Stimulated activated CD4-positive, alpha-beta T cell treated with anti-CD3 and anti-CD28 coated beads, Interleukin-4, amount 100 ng/mL, for 1 hour (primary cell): Measurements from ENCODE around the gene MEGF9.
A peak's percentile ranks its signal among the peaks of the same experiment; 100 is the strongest.

Experiments used
- DNase-seq: peaks from one replicate; pipeline ENCODE4 v3.0.0-alpha.2; 2020

MEGF9 gene

DNA sequence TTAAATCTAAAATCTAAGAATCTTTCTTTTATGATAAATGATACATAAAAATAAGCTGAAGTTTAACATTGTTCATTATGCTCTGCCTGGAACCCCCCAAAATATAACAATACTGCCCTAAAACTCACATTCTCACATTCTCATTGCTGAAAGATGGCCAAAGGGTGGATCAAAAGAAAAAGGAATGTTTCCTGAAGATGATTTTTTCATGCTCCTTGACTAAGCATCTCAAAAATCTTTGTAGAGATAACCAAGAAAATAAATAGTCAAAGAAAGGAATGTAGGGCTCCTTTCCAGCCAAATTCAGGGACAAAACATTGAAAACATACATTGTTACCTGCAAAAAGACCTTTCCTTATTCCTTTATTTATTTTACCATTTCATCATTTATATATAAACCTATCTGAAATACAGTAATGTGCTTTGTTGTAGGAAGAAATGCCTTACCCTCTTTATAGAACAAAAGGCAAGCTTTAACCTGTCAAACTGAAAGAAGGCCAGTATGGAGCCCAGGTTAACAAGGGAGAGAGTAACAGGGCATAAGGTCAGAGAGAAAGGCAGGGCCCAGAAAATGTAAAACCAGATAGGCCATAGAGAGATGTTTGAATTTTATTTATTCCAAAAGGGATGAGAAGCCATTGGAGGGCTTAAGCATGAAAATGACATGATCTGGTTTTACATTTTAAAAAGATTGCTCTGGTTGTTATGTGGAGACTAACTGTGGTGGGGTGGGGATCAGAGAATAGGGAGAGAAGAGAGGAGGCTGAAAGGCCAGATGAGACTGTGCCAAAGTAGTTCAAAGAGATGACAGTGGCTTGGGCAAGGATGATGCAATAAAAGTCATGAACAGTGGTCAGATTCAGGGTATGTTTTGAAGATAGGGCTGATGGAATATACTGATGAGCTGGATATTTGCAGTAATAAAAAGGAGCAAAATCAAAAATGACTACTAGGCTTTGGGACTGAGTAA lies 97.0 kb downstream of the MEGF9 start:
- DNase-seq, result no peak

DNA sequence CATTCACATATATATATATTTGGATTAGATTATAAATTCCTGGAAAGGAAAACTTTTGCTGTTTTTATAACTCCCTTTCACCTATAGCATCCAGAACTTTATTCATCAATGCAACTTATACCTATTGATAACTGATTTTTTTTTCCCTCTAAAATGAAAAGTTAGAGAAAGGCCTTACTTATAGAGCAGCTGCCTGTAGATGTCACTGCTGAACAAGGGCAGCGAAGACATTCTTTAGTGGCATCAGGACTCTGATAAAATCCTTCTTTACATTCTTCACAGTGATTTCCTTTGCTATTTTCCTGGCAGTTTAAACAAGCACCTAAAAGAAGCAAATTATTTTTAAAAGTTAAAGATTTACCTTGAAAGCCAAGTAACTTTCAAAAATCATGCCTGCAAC lies 102.1 kb downstream of the MEGF9 start:
- no peak for DNase-seq

DNA sequence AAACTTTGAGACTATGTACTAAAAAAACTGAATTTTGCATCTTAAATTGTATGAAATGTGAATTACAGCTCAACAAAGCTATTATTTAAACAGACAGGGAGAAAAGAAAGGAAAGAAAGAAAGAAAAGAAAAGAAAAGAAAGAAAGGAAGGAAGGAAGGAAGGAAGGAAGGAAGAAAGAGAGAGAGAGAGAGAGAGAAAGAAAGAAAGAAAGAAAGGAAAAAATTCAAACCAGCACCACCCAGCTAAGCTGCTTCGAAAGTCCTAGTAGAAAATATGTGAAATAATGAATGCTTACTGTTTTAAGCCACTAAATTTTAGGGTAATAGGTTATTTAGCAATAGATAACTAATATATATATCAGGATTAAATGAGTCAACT lies 102.6 kb downstream of the MEGF9 start:
- DNase-seq, result no peak

DNA sequence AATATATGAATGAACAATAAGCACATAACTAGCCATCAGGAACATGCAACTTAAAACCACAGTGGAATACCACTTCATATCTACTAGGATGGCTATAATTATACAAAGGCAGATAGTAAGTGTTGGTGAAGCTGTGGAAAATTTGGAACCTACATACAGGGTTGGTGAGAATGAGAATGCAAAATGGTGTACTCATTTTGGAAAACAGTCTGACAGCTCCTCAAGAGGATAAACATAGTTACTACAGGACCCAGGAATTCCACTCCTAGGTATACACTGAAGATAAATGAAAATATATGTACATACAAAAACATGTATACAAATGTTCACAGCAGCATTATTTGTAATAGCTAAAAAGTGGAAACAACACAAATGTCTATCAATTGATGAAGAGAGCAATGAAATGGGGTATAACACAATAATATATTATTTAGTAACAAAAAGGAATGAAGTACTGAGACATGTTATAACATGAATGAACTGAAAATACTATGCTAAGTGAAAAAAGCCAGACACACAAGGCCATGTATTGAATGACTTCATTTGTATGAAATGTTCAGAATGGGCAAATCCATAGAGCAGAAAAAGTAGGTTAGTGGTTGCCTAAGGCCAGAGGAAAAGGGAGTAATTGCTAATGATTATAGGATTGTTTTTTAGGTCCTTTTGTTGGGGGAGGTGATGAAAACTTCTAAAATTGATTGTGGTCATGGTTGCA lies 103.1 kb downstream of the MEGF9 start:
- DNase-seq, result no peak

DNA sequence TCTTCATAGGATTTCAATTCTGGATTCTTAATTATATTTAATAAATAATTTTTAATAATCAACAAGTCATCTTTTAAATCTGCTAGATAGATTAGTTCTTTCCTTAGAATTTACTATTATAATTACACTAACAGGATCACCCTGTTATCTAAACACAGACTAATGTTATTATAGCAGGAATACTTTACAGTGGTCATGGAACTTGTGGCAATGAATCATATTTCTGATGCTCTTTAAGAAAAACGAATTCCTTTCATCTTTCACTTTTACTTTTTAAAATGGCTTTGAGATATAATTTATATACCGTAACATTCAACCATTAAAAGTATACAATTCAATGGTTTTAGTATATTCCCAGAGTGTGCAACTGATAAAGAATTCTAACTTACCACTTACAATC lies 104.6 kb downstream of the MEGF9 start:
- no peak for DNase-seq

DNA sequence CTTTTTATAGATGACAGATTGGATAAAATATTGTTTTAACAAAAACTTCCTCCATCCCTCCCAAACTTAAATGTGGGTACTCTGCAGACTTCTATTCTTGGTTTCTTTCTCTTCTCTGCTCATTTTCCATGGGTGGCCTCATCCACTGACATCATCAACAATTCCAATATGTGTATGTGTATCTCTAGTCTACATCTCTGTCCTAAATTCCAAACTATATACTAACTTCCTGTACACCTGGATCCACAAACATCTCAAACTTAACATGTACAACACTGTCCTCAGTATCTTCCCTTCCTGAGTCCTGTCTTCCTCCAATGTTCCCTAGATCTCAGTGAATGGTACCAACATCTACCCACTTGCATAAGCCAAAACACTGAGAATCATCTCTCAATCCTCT lies 105.8 kb downstream of the MEGF9 start:
- DNase-seq, result no peak

DNA sequence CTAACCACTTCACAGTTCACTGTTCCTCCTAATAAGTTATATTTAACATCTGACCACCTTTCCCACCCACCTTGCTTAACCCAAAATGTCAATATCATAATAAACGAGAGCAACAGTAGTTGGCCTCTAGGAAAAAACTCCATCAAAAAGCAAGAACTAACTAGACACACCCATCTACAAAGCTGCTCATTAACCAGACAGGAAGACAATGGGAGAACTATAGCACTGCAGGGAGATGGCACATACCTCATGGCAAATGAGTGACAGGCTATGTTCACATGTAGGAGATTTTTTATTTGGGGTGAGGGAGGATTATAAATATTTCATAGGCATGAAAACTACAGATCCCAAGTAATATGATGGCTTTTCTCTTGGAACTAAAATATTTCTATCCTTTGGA lies 110.7 kb downstream of the MEGF9 start:
- DNase-seq, result no peak

DNA sequence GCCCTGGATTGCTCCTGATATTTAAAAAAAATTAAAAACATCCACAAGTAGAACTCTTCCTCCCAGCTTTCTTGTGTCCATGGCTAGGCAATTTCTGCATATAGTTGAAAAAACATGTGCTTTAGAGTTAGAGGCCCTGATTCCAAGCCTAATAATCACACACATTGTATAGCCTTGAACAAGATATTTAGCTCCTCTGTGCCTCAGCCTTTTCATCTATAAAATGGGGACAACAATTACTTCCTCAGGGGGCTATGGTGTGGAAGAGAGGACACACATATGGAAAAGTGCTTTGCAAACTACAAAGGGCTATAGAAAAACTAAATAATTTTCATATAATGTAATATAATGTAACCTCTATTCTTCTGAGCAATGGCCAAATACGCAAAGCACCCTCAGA lies 111.3 kb downstream of the MEGF9 start:
- no peak for DNase-seq

DNA sequence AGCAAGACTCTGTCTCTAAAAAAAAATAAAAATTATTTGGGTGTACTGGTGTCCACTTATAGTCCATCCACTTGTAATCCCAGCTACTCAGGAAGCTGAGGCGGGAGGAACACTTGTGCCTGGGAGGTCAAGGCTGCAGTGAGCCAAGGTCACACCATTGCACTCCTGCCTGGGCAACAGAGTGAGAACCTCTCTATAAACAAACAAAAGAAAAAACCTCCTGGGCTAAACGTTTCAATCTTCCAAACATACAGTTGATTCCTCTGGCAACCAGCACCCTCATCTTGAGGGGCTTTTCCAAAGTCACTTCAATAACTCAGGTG lies 120.4 kb downstream of the MEGF9 start:
- no peak for DNase-seq

DNA sequence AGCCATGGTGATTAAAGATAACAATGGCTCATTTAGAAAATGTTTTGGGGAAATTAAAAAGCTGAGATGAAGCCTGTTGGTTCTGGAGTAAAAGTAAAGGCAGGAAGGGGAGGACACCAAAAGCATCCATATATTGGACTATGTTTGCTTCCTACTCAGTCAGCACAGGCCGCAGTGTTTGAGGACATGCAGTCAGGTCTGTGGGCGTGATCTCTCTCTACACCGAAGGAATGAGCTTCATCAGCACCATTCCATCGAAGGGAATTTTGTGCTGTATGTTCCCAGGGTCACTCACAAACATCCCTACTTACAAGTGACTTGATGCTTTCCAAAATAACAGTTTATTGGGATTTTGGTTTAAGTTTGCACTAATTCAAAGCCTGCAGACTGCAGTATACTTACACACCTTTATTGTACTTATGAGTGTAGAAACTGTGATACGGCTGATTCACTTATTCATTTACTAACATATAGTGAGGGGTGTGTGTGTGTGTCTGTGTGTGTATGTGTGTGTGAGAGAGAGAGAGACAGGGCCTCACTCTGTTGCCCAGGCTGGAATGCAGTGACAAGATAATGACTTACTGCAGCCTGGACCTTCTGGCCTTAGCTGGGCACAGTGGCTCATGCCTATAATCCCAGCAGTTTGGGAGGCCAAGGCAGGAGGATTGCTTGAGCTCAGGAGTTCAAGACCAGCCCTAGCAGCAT lies 120.9 kb downstream of the MEGF9 start:
- no peak for DNase-seq

DNA sequence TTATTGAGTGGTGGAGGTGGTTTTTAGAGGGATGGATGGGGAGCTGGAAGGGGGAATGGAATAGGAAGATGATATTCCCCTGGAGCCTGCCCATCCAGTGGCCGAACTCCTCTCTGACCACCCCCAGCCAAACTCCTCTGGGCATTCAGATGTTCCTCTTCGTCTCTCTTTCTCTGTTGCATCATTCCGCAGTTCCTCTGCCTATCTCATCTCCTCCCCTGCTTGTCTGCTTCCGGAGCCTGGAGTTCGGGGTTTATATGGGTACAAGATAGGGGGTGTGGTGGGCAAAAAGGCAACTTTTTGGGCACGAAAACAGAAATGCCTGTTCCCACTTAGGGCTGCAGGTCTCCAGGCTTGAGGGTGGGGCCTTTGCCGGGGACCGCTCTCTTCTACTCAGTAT lies 122.1 kb downstream of the MEGF9 start:
- no peak for DNase-seq

DNA sequence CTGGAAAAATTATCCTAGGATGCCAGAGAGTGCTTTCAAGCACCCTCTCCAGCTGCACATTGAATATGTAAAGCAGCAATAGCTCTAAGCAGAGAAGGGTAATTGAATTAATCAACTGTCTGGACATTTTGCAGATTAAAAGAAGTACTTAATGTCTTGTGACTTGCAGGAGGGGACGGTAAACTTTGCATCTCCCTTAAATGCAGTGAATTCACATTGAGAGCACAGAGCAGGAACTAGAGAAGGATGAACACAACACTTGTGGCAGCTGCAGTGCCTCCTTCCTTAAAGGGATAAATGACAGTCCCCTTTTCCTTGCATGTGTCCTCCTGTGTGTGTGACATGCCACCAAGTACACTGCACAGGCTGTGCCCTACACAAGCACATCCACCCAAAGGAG lies 126.9 kb downstream of the MEGF9 start:
- DNase-seq, result no peak

DNA sequence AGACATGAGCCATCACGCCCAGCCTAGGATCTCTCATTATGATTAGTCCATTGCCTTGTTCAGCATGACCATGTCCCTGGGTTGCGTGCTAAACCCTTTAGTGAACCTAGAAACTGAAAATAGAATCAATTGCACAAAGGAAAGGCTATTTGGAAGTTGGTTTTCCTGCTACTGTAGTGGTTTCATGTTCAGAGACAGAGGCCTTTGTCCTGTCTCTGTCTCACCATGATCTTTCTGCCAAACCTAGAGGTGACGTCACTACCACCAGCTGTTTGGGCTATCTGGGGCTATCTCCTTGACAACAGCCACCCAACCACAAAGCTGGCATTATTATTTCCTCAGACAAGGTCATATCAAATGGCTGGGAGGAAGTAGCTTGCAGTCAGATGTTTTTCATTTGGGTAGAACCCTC lies 130.3 kb downstream of the MEGF9 start:
- no peak for DNase-seq

DNA sequence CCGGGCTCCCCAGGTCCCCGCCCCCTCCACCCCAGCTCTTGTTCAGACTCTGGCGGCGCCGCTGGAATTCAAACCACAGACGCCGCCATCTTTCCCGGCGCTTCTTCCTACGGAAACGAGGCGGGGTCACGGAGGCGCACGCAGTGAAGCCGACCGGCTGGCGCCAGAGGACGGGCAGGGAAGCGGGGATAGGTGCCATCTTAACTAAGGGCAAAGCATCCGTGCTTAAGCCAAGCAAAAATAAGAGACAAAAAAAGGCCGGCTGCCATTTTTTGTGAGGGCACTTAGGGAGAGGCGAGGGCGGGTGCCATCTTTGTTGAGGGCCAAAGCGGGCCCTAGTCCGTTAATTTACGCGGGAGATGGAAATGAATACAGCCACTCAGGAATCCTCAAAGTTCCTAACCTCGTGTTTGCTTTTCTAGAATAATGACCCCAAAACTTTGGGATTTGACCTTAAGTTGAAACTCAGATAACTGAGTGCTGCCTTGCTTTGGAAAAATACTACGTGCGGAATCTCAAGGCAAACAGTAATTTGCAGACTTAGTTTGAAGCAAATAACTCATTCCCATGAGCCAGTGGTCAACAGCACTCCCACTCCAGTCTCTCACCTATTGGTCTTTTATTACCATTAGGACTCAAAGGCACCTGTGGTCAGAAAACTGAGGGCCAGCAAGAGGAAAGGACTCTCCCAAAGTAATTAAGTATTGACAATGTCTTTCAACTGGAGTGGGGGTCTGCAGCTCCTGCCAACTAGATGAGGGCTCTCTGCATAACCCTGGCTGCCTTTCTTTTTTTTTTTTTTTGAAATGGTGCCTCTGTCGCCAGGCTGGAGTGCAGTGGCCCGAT lies 134.0 kb downstream of the MEGF9 start, which contains the start of gene CDK5RAP2:
TSS of gene CDK5RAP2 (minus strand) at position 117 of the 846 bp plus-strand sequence. CDS start 189 bp downstream, outside the sequence.
- DNase-seq, result peak; percentile 90

DNA sequence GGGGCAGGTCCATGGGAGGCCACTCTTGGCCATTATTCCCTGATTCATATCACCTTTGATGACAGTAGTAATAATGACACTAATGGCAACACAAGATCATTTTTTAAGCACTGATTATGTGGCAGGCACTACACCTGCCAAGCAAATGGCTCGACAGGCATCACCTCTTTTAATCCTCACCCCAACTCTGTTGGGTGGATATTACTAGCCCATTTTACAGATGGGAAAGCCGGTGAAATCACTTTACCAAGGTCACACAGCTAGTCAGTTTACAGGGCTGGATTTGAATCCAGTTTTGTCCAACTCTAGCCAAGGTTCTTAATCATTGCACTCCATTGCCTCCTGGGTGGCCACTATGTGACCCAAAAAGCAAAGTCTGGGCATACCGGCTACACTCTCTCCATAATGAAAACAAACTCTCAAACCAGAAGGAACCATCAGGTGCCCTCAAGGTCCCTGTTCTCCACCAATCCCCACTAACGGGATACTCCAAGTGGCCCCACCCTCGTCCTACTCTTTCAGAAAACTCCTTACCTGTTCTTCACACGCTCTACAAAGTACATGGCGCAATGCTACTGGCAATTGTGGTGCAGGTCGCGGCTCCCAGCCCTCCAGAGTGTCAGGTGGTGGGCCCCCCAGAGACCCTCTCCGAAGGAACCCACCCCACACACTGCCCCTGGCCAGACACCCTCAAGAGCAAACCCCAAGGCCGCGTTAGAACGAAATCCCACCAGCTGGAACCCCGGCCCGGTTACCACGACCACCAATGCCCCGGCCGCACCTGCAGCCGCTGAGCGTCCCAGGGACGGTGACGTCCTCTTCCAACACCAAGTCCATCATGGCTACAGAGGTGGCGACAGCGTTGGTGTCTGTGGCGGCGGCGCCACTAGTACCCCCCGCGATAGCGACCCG lies 134.9 kb downstream of the MEGF9 start:
- DNase-seq, result no peak

DNA sequence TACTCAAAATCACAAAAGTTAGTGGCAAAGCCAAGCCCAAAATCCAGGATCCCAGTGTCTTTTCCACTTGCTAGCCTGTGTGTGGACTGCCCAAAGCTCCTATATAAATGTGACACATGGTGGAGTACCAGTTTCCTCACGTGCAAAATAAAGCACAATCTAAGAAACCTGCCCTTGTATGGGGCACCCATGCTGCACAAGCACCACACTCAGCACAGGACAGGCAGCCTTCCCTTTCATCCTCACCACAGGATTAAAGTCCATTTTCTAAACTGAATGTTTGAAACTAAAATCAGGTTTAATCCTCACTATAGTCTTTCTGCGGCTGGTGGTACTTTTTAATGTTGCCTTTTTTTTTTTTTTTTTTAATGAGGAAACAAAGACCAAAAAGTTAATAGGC lies 139.8 kb downstream of the MEGF9 start:
- DNase-seq, result no peak

DNA sequence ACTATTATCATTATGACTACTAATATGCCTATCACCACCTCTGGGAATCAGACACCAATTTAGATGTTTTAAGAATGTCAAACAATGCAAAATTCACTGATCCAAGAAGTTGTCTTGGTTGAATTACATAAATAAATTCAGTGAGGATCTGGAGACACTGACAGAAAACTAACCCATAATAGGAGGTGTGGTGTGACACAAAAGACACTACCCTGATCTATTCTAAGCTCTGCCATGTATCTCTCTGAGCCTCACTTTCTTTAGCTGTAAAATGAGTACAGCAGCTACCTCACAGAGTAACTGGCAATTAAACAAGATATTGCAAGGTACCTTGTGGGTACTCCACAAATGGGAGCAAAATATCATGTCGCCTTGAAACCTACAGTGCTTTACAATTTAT lies 141.8 kb downstream of the MEGF9 start:
- DNase-seq, result no peak

DNA sequence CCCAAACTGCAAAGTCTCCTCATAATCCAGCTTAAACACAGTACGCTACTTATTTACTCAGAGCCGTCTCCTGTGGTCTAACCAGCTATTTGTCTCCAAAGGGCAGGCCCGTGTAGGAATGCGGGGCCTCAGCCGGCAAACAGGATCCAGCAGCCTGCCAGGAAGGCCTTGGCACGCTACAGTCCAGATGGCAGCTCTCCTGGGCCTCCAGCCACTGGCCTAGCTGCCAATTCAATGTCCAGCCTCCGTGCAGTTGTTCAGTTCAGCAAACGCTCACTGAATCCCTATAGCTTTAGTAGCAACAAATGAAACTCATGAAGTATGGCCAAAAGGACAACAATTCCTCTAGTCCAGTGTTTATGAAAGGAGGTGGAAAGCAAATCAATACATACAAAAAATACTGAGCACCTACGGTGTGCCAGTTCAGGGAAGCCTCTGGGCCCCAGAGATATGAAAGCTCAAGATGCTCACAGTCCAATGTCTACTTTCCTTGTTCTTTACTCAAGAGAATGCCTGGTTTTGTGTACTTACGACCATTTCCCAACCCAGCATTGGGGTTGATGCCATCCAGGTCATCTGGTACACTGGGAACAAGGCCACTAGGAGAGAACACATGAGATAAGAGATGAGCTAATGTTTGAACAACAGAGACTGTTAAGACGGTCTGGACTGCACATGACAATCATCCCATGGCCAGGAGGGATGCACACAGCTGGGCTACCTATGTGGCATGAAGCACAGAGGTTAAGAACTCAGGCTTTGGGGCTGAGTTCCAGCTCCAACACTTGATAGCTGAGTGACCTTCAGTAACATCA lies 142.6 kb downstream of the MEGF9 start:
- no peak for DNase-seq

DNA sequence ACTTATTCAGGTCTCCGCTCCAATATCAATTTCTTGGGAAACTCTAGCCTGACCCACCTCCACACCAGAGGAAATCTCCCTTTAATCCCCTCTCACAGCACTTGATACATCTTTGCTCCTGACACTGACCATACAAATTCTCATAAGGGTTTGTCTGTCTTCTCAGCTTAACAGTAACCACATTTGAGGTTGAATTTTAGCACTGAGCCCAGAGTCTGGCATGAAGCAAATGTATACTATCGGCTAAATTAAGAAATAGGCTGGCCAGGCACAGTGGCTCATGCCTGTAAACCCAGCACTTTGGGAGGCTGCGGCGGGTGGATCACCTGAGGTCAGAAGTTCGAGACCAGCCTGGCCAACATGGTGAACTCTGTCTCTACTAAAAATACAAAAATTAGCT lies 144.0 kb downstream of the MEGF9 start:
- no peak for DNase-seq

DNA sequence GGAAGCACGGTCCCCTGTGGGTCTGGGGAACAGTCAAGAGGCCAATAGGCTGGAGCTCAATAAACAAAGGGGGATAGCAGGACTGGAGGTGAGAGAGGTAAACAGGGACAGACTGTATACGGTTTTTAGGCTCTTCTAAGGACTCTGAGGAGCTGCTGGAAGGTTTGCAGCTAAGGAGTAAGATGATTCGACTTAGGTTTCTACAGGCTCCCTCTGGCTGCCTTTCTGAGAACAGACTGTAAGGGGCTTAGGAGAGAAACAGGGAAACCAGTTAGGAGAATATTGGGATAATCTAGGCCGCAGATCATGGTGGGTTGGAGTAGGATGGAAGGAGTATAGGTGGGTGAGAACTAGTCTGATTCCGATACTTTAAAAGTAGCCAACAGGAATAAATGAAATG lies 144.7 kb downstream of the MEGF9 start:
- DNase-seq, result no peak

DNA sequence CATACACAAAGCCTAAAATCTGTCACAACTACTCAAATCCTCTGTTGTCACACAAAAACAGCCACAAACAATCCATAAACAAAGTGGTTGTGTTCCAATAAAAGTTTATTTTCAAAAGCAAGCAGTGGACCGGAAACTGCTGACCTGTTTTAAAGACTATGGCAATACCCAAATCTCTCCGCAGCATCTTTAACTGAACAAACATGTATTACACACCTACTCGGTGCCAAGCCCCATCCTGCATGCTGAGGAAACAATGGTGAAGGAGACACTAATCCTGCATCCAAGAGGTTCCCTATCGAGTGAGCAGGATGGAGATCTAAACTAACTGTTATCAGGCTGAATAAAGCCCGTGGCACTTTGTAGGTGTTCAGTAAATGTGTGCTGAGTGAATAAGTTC lies 145.5 kb downstream of the MEGF9 start:
- no peak for DNase-seq
